HepG2 (cell line): ENCODE measurements around the gene ZSCAN2. TPM values are rescaled to one million over a fixed set of nuclear protein-coding genes. Genes with fewer than 3 reads are reported as not detected.

Experiments
- CTCF ChIP-seq: sonication (generic); formaldehyde crosslinking; IDR thresholded peaks from 2 replicates; pipeline ENCODE4 v1.5.0; 2020; ENCODE audit warnings: mild to moderate bottlenecking, missing genetic modification reagents, moderate library complexity
- DR1 ChIP-seq: sonication (generic); formaldehyde crosslinking; IDR thresholded peaks from 2 replicates; pipeline ENCODE4 v1.8.0; 2021; ENCODE audit warnings: mild to moderate bottlenecking, missing genetic modification reagents, inconsistent platforms
- FOXK1 ChIP-seq: sonication (generic); formaldehyde crosslinking; IDR thresholded peaks from 2 replicates; pipeline ENCODE4 v1.4.0; 2020; ENCODE audit warnings: low read depth, missing genetic modification reagents, borderline replicate concordance
- NCOR1 ChIP-seq: fragments of 200-600 bp; sonication (generic); IDR thresholded peaks from 2 replicates; pipeline ENCODE4 v1.7.0; 2017; ENCODE audit warnings: antibody characterized with exemption, low read length, borderline replicate concordance
- NRL ChIP-seq: sonication (generic); formaldehyde crosslinking; IDR thresholded peaks from 2 replicates; pipeline ENCODE4 v1.5.0; 2020; ENCODE audit warnings: missing genetic modification reagents, mild to moderate bottlenecking, moderate library complexity, borderline replicate concordance
- PBX3 ChIP-seq: sonication (generic); formaldehyde crosslinking; IDR thresholded peaks from 2 replicates; pipeline ENCODE4 v1.8.1; 2023; ENCODE audit warnings: missing genetic modification reagents, inconsistent platforms, borderline replicate concordance
- PCBP2 ChIP-seq: fragments of 200-400 bp; formaldehyde crosslinking; optimal IDR thresholded peaks from 2 replicates; pipeline ENCODE3; 2018; ENCODE audit warnings: low read length, low read depth; ENCODE audit not compliant: poor library complexity, severe bottlenecking
- PHB2 ChIP-seq: fragments of 450-650 bp; IDR thresholded peaks from 2 replicates; pipeline ENCODE4 v1.6.1; 2018; ENCODE audit not compliant: partially characterized antibody
- STAT5B ChIP-seq: sonication (generic); formaldehyde crosslinking; IDR thresholded peaks from 2 replicates; pipeline ENCODE4 v1.4.0; 2020; ENCODE audit warnings: missing genetic modification reagents
- TAF15 ChIP-seq: fragments of 200-400 bp; formaldehyde crosslinking; IDR thresholded peaks from one replicate; pipeline ENCODE4 v1.6.1; 2018; ENCODE audit warnings: mild to moderate bottlenecking, low read depth, low read length; ENCODE audit not compliant: poor library complexity, severe bottlenecking
- TBX3 ChIP-seq: fragments of 450-650 bp; IDR thresholded peaks from 2 replicates; pipeline ENCODE4 v1.6.1; 2017; ENCODE audit warnings: antibody characterized with exemption, mild to moderate bottlenecking, inconsistent platforms, borderline replicate concordance
- TFDP1 ChIP-seq: IDR thresholded peaks from 2 replicates; pipeline ENCODE4 v1.6.1; 2016; ENCODE audit warnings: missing compliant biosample characterization, missing genetic modification reagents, borderline replicate concordance
- THYN1 ChIP-seq: sonication (generic); formaldehyde crosslinking; IDR thresholded peaks from 2 replicates; pipeline ENCODE4 v1.8.1; 2023; ENCODE audit warnings: low read depth, mild to moderate bottlenecking, moderate library complexity, missing genetic modification reagents, borderline replicate concordance
- U2AF1 ChIP-seq: fragments of 200-400 bp; formaldehyde crosslinking; optimal IDR thresholded peaks from 2 replicates; pipeline ENCODE3; 2017; ENCODE audit warnings: mild to moderate bottlenecking, low read depth, low read length
- ZBTB20 ChIP-seq: sonication (generic); formaldehyde crosslinking; IDR thresholded peaks from 2 replicates; pipeline ENCODE4 v1.8.1; 2023; ENCODE audit warnings: missing genetic modification reagents, low read depth, mild to moderate bottlenecking, borderline replicate concordance
- ZKSCAN5 ChIP-seq: sonication (generic); formaldehyde crosslinking; IDR thresholded peaks from 2 replicates; pipeline ENCODE4 v1.5.1; 2020; ENCODE audit warnings: mild to moderate bottlenecking, missing genetic modification reagents
- ZNF18 ChIP-seq: sonication (generic); formaldehyde crosslinking; IDR thresholded peaks from 2 replicates; pipeline ENCODE4 v1.8.0; 2022; ENCODE audit warnings: mild to moderate bottlenecking, missing genetic modification reagents; ENCODE audit not compliant: insufficient replicate concordance
- ZNF224 ChIP-seq: sonication (generic); formaldehyde crosslinking; IDR thresholded peaks from 2 replicates; pipeline ENCODE4 v1.5.0; 2020; ENCODE audit warnings: mild to moderate bottlenecking, missing genetic modification reagents
- ZNF235 ChIP-seq: sonication (generic); formaldehyde crosslinking; IDR thresholded peaks from 2 replicates; pipeline ENCODE4 v1.8.1; 2023; ENCODE audit warnings: mild to moderate bottlenecking, missing genetic modification reagents, borderline replicate concordance
- ZNF24 ChIP-seq: fragments of 450-650 bp; IDR thresholded peaks from 2 replicates; pipeline ENCODE4 v1.6.1; 2017; ENCODE audit warnings: antibody characterized with exemption, mild to moderate bottlenecking
- ZNF543 ChIP-seq: sonication (generic); formaldehyde crosslinking; IDR thresholded peaks from 2 replicates; pipeline ENCODE4 v1.4.0; 2020; ENCODE audit warnings: mild to moderate bottlenecking, missing genetic modification reagents
- ZNF883 ChIP-seq: sonication (generic); formaldehyde crosslinking; IDR thresholded peaks from 2 replicates; pipeline ENCODE4 v1.5.1; 2020; ENCODE audit warnings: mild to moderate bottlenecking, missing genetic modification reagents; ENCODE audit errors: not compliant biosample characterization
- ZSCAN9 ChIP-seq: IDR thresholded peaks from 2 replicates; pipeline ENCODE4 v1.6.1; 2016; ENCODE audit warnings: borderline replicate concordance
- polyA plus RNA-seq, 8 experiments: library from polyadenylated mRNA; depleted of rRNA in 3 of 8; stranded (reverse) in 7 of 8; unstranded in 1 of 8; fragments of >200 nt; fragmentation: Illumina TruSeq in 4 of 8; extraction: Trizol in 4 of 8; gene quantifications; 2 replicates each; pipeline versions ENCODE4 v1.2.1 to v1.2.3, GENCODE V29; 2011 to 2016; ENCODE audit warnings: low read depth in 4 of 8, missing spikeins in 1 of 8, mixed read lengths in 1 of 8; ENCODE audit not compliant: insufficient read depth in 1 of 8
- total RNA-seq, 5 experiments: library from RNA; depleted of rRNA; stranded (reverse); fragments of >200 nt; fragmentation: Illumina TruSeq; extraction: Trizol; gene quantifications; 2 replicates each; pipeline ENCODE4 v1.2.3, GENCODE V29; 2016; ENCODE audit warnings: low read depth in 1 of 5

ZSCAN2 gene
- total and polyA plus RNA-seq, 2 of the 13 experiments (the other 11 are each of a cell fraction or from before 2014, with no cell fraction given) = 11.4 to 21.5 TPM

- no peak for TF ChIP-seq FOXK1
- TF ChIP-seq PBX3 = no peak
- peak; percentile 25 for TF ChIP-seq ZNF883
- TF ChIP-seq NRL (CRISPR knock-in tag) = peak; percentile 83; the same call in 1 of the 2 replicates
- TF ChIP-seq TAF15 = no peak
- no peak for TF ChIP-seq THYN1
- no peak for TF ChIP-seq TFDP1
- no peak for TF ChIP-seq ZNF24
- peak; percentile 44; the same call in 1 of the 2 replicates for TF ChIP-seq ZBTB20 (CRISPR knock-in tag)
- no peak for TF ChIP-seq NCOR1
- peak; percentile 22; the same call in 1 of the 2 replicates for TF ChIP-seq CTCF (CRISPR knock-in tag)
- TF ChIP-seq ZNF18 (CRISPR knock-in tag) = no peak
- no peak for TF ChIP-seq ZKSCAN5
- no peak for TF ChIP-seq DR1 (CRISPR knock-in tag)
- TF ChIP-seq ZNF543 (CRISPR knock-in tag) = peak; percentile 68; the same call in 1 of the 2 replicates
- TF ChIP-seq STAT5B (CRISPR knock-in tag) = no peak
- 0 out of 2 replicates have a peak, but pooled peaks have one; percentile 38 for TF ChIP-seq ZNF224 (CRISPR knock-in tag)
- TF ChIP-seq PHB2 = no peak
- TF ChIP-seq U2AF1 = no peak
- peak; percentile 80; the same call in 1 of the 2 replicates for TF ChIP-seq ZSCAN9 (CRISPR knock-in tag)
- no peak for TF ChIP-seq TBX3
- no peak for TF ChIP-seq ZNF235 (CRISPR knock-in tag)
- TF ChIP-seq PCBP2 = no peak
Observed at GRCh38 chr15:84600687-84601554, at the start of gene ZSCAN2 (continued).
